Ovary (tissue), 10 donors: ENCODE measurements around the gene ZNF41. TPM values are rescaled to one million over a fixed set of nuclear protein-coding genes. Genes with fewer than 3 reads are reported as not detected.
A peak's percentile ranks its signal among the peaks of the same experiment; 100 is the strongest.

ENCODE experiments used
- DNase-seq, 5 donors: peaks; one replicate each; pipeline ENCODE4 v3.0.0-alpha.2; 2019 to 2020
- H3K27ac ChIP-seq, 2 donors: fragments of 200-600 bp; one replicate each; pipeline versions ENCODE4 v1.5.1 to v1.8.0; 2019 to 2022
- H3K27me3 ChIP-seq: fragments of 200-600 bp; one replicate; pipeline ENCODE4 v1.8.0; 2022
- H3K36me3 ChIP-seq: fragments of 200-600 bp; sonication (generic); one replicate; pipeline ENCODE4 v1.5.1; 2019
- H3K4me1 ChIP-seq: one replicate; pipeline ENCODE4 v1.8.1; 2013; ENCODE audit warnings: mild to moderate bottlenecking, moderate library complexity; ENCODE audit not compliant: insufficient read depth
- H3K4me3 ChIP-seq: fragments of 200-600 bp; sonication (generic); one replicate; pipeline ENCODE4 v1.5.1; 2017
- H3K9me3 ChIP-seq, 2 donors: fragments of 200-600 bp in 1 of 2; sonication (generic) in 1 of 2; one replicate each; pipeline versions ENCODE4 v1.5.1 to v1.8.1; 2013 to 2019; ENCODE audit warnings: mild to moderate bottlenecking in 1 of 2, moderate library complexity in 1 of 2
- EP300 ChIP-seq: sonication (generic); formaldehyde crosslinking; IDR thresholded peaks from one replicate; pipeline ENCODE4 v1.6.1; 2017; ENCODE audit warnings: antibody characterized with exemption
- POLR2A ChIP-seq: fragments of 450-650 bp; IDR thresholded peaks from one replicate; pipeline ENCODE4 v1.6.1; 2017; ENCODE audit warnings: antibody characterized with exemption, mild to moderate bottlenecking, moderate library complexity
- WGBS, 3 donors: extraction: QIAGEN DNeasy Blood & Tissue Kit in 1 of 3; methylation state at CpG; one replicate each; pipeline versions ENCODE4 v1.1.5 to v1.1.7; 2013 to 2017; 5-methylcytosine and 5-hydroxymethylcytosine counted together
- intact Hi-C, 4 donors: fragments of 100-400 bp; cut with DNase I; formaldehyde crosslinking; loops; one replicate each; pipeline versions ENCODE4 v1.11.0 to v1.15.1; 2022 to 2023
- long read RNA-seq, 3 donors: library from polyadenylated mRNA in 2 of 3; unstranded in 2 of 3; transcript quantifications; one replicate each; pipeline ENCODE4 v2.0.0 and lab custom pipeline, GENCODE V29; 2021 to 2026
- polyA plus RNA-seq, 2 donors: library from polyadenylated mRNA; stranded (reverse); fragments of 200-250 nt in 1 of 2; fragments of 350-450 nt in 1 of 2; fragmentation: Illumina TruSeq in 1 of 2; extraction: RNeasy Lipid Tissue Mini Kit (QIAGEN cat#74804) in 1 of 2; gene quantifications; one replicate each; pipeline ENCODE4 v1.2.3, GENCODE V29; 2013 to 2014
- total RNA-seq, 7 donors: library from RNA; depleted of rRNA in 2 of 7; stranded (reverse); fragments of >200 nt in 2 of 7; fragmentation: NEBNext Ultra II Directional in 3 of 7; extraction: Animal tissue kit (Norgen Biotek cat#: 25700) in 3 of 7; gene quantifications; one replicate each; pipeline versions ENCODE4 v1.1.0 to v1.2.4, GENCODE V29; 2016 to 2023
- TF ChIP-seq, protein P1 (sequence below), 3 donors: fragments of 450-650 bp in 2 of 3; fragments of 200-600 bp in 1 of 3; IDR thresholded peaks; one replicate each; pipeline versions ENCODE4 v1.5.1 to v1.8.0; 2016 to 2022; ENCODE audit warnings: antibody characterized with exemption in 3 of 3, mild to moderate bottlenecking in 1 of 3
- donor health status: DM: no; HTN: no; CAD: no; lungs with moderate emphysema.
- donor health status: DM: no; HTN: no; CAD: no.
- donor health status: Bipolar disorder and iron deficiency.
- donor health status: DM: yes; HTN: yes; CAD: no.
- donor health status: DM: no; HTN: no; CAD: no.
- donor health status: DM: yes; HTN: yes; CAD: no.

ZNF41 gene
- total RNA-seq: 10 to 100 TPM in 1 of 7 donors, 1 to 10 TPM in 6; 2.9 to 11.3 (median 8.2) TPM
- polyA plus RNA-seq: 1 to 10 TPM; 3.5 to 7.8 TPM
- long read RNA-seq, donor 1, partial matches to known transcripts: 0 of 3 reads
- long read RNA-seq, donor 1, other reads (novel, unspliced or antisense): 3 of 3 reads
- long read RNA-seq, donor 2, partial matches to known transcripts: 48 of 57 reads
- long read RNA-seq, donor 2, other reads (novel, unspliced or antisense): 9 of 57 reads
- long read RNA-seq, donor 3, partial matches to known transcripts: 0 of 3 reads
- long read RNA-seq, donor 3, other reads (novel, unspliced or antisense): 3 of 3 reads

DNA sequence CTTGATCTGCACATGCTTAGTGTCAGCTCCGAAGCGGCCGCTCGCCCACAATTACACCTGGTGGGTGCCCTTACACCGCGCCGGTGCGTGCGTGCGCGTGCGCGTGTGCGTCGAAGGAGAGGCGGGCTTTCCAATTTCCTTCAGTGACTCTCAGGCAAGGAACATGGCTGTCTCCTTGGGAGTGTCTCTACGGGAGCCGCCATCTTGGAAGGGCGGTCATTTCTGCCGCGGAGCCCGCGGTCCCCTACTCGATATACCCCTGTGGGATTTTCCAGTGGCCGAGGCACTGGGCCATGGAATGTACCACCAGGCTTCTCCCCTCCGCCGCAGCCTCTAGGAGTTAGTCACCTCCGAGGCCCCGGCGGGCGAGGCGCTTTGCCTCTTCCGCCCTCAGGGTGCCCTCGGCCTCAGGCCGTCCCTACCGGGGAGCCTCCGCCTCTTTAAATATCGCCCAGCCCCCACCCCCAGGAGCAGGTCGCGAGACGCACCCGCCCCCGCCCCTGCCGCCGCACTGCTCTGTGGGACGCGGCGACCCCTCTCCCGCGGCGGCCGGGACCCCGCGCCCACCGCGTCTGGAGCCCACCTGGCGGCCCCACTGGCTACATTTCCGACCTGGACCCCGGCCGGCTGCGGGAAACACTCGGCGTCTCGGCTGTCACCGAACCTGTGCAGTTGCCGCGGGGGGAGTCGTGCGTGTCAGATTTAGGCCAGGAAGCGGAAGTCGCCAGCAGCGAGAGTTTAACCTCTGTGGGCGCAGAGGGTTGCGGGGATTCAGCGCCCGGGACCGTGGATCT, at the start of gene ZNF41:
Gene ZNF41, minus strand, starts transcription at position 711 of the 794 bp plus-strand sequence. CDS start 15,741 bp downstream, outside the sequence.
- peak within 1 kb of the TSS; percentile 77 to 87 for H3K27ac ChIP-seq
- intact Hi-C loops: no loop called here

DNA sequence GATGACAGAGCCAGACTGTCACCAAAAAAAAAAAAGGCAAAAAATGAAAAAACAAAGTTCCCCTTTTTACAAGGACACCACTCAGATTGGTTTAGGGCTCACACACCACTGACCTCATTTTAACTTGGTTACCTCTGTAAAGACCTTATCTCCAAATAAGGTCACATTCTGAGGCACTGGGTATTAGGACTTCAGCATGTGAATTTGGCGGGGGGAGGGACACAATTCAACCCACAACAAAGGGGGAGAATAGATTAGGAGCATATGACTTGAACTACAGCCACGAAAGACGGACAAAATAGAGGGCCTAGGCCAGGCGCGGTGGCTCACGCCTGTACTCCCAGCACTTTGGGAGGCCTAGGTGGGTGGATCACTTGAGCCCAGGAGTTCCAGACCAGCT, 47.0 kb upstream of the ZNF41 start:
- Histone ChIP-seq H3K4me1 (no peaks in the 10 kb centered on the region), H3K27ac (no peak overlapping the region), H3K9me3 (no peaks in the 10 kb centered on the region), H3K4me3 (no peak overlapping the region), H3K27me3 (no peaks in the 10 kb centered on the region), H3K36me3 (no peaks in the 10 kb centered on the region)
- WGBS, 3 donors: 84 to 90% (median 85%) methylated on average over 6 of the region's 6 CpGs
- no peak for DNase-seq
- TF ChIP-seq EP300 (no peak), POLR2A (no peak)
- TF ChIP-seq, protein P1, sequence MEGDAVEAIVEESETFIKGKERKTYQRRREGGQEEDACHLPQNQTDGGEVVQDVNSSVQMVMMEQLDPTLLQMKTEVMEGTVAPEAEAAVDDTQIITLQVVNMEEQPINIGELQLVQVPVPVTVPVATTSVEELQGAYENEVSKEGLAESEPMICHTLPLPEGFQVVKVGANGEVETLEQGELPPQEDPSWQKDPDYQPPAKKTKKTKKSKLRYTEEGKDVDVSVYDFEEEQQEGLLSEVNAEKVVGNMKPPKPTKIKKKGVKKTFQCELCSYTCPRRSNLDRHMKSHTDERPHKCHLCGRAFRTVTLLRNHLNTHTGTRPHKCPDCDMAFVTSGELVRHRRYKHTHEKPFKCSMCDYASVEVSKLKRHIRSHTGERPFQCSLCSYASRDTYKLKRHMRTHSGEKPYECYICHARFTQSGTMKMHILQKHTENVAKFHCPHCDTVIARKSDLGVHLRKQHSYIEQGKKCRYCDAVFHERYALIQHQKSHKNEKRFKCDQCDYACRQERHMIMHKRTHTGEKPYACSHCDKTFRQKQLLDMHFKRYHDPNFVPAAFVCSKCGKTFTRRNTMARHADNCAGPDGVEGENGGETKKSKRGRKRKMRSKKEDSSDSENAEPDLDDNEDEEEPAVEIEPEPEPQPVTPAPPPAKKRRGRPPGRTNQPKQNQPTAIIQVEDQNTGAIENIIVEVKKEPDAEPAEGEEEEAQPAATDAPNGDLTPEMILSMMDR (IDR thresholded peaks at IDR 0.05): no peak
- intact Hi-C loops: loop anchor here in 2 of 4 donors (10.0 kb wide), 2 partner anchors 105 to 115 kb away; no protein-coding TSS in a partner anchor

More for the DNA sequence above, at the start of gene ZNF41:
- peak within 1 kb of the TSS; percentile 73 for H3K4me3 ChIP-seq
- peaks cover 1% of the 10 kb centered on the region for H3K4me1 ChIP-seq
- no peaks in the 10 kb centered on the region for H3K27me3 ChIP-seq
- peak; percentile 66 to 80 (median 70) for DNase-seq
- 33 to 37% (median 35%) methylated on average over 56 to 77 of the region's 77 CpGs for WGBS, 3 donors
- H3K36me3 ChIP-seq: no peaks in the 10 kb centered on the region
- H3K9me3 ChIP-seq: no peaks in the 10 kb centered on the region
- TF ChIP-seq, protein P1 (IDR thresholded peaks at IDR 0.05): no peak
- TF ChIP-seq EP300 (no peak), POLR2A (no peak)

DNA sequence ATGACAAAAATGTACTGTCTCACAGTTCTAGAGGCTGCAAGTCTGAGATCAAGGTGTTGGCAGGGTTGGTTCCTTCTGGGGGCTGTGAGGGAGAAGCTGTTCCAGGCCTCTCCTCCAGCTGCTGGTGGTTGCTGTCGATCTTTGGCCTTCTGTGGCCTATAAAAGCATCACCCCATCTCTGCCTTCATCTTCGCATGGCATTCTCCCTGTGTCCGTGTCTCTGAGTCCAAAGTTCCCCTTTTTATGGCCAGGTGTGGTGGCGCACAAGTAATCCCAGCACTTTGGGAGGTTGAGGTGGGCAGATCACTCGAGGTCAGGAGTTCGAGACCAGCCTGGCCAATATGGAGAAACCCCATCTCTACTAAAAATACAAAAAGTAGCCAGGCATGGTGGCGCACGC, 46.5 kb upstream of the ZNF41 start:
- DNase-seq: no peak
- Histone ChIP-seq H3K36me3 (no peaks in the 10 kb centered on the region), H3K27me3 (no peaks in the 10 kb centered on the region), H3K27ac (no peak overlapping the region), H3K9me3 (no peaks in the 10 kb centered on the region), H3K4me3 (no peak overlapping the region), H3K4me1 (no peaks in the 10 kb centered on the region)
- TF ChIP-seq, protein P1 (IDR thresholded peaks at IDR 0.05): no peak
- TF ChIP-seq POLR2A (no peak), EP300 (no peak)
- intact Hi-C loops: loop anchor here in 1 of 4 donors (10.0 kb wide), 1 partner anchor 145 kb away; no protein-coding TSS in a partner anchor
- 79 to 83% (median 80%) methylated on average over 8 of the region's 8 CpGs for WGBS, 3 donors

DNA sequence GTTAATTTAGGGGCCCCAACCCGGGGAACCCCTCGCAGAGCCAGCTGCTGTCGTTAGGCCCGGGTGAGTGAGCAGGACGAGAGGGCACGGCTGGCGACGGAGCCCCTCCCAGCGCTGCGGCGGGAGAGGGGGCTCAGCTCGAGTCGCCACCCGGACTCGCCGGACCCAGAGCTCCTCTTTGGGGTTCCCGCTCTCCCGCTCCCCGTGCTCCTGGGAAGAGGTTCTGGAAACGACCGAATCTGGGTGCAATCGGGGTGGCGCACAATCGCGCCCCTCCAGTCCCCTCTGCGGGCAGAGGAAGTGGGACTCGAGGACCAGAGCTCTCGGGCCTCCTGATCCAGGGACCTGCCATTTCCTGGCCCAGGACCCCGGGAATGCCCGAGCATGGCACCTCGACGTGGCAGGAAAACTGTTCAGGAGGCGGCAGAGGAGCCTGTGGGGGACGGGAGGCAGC, 40.7 kb upstream of the ZNF41 start:
- Histone ChIP-seq H3K27me3 (no peaks in the 10 kb centered on the region), H3K4me1 (no peaks in the 10 kb centered on the region), H3K4me3 (peak overlapping the region; percentile 50), H3K27ac (no peak overlapping the region), H3K9me3 (no peaks in the 10 kb centered on the region), H3K36me3 (no peaks in the 10 kb centered on the region)
- DNase-seq: no peak
- intact Hi-C loops: loop anchor here in 3 of 4 donors (5.0 to 10.0 kb wide), 3 partner anchors 139 to 331 kb away; partner anchors contain the start of gene UBA1 (in 2 of the 3)
- WGBS, 3 donors: 31 to 36% (median 34%) methylated on average over 31 to 34 of the region's 34 CpGs
- TF ChIP-seq EP300 (no peak), POLR2A (no peak)
- TF ChIP-seq, protein P1 (IDR thresholded peaks at IDR 0.05): no peak
